ENCODE results near the gene FUT8. TPM values are rescaled to one million over a fixed set of nuclear protein-coding genes. Genes with fewer than 3 reads are reported as not detected.
A peak's percentile ranks its signal among the peaks of the same experiment; 100 is the strongest.

Gene FUT8
- total RNA-seq, 2 experiments from 2014 or later, result 58.6 to 65.6 TPM

DNA sequence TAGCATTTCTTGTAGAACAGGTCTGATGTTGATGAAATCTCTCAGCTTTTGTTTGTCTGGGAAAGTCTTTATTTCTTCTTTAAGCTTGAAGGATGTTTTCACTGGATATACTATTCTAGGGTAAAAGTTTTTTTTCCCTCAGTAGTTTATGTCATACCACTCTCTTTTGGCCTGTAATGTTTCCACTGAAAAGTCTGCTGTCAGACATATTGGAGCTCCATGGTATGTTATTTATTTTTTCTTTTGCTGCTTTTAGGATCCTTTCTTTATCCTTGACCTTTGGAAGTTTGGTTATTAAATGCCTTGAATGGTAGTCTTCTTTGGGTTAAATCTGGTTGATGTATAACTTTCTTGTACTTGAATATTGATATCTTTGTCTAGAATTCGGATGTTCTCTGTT is 306.1 kb downstream of the FUT8 start:
- no peaks in the 10 kb centered on the region for H3K27me3 Mint-ChIP-seq
- no peak overlapping the region for H3K27ac Mint-ChIP-seq
- peaks cover 66% of the 10 kb centered on the region for H3K36me3 Mint-ChIP-seq
- peaks cover 20% of the 10 kb centered on the region for H3K4me1 Mint-ChIP-seq
- DNase-seq, result no peak
- H3K9me3 Mint-ChIP-seq, result peaks cover 39% of the 10 kb centered on the region
- H3K4me3 Mint-ChIP-seq, result no peak overlapping the region

DNA sequence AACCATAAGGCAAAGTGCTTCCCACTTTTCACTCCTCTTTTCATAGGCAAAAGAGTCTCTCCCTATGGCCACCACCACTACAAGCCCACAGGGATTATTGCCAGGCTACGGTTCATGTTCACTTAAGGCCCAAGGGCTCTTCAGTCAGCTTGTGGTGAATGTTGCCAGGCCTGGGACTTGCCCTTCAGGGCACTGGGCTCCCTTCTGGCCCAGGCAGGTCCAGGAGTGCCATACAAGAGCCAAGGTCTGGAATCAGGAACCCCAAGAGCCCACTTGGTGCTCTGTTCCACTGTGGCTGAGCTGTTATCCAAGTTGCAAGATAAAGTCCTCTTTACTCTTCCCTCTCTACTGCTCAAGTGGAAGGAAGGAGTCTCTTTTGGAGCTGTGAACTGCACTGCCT is 307.6 kb downstream of the FUT8 start:
- H3K4me1 Mint-ChIP-seq, result peaks cover 20% of the 10 kb centered on the region
- DNase-seq, result no peak
- peaks cover 28% of the 10 kb centered on the region for H3K9me3 Mint-ChIP-seq
- no peak overlapping the region for H3K4me3 Mint-ChIP-seq
- no peaks in the 10 kb centered on the region for H3K27me3 Mint-ChIP-seq
- no peak overlapping the region for H3K27ac Mint-ChIP-seq
- peaks cover 64% of the 10 kb centered on the region for H3K36me3 Mint-ChIP-seq

DNA sequence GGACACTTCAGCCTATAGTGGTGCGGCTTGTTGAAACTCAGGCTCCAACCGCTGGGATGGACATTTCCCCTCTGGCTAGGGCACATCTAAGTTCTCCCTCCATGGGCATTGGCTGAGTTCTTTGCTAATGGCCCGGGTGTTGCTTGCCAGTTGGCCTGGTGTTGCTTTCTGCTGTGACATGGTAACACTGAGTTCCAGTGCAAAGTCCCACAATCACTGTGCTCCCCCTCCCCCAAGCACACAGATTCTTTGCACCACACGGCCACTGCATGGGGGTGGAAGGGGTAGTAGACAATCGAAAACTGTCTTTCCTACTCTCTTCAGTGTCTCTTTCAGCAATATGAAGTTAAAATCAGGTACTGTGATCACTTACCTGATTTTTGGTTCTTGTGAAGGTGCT is 308.2 kb downstream of the FUT8 start:
- H3K27ac Mint-ChIP-seq, result no peak overlapping the region
- no peak for DNase-seq
- H3K27me3 Mint-ChIP-seq, result no peaks in the 10 kb centered on the region
- H3K4me3 Mint-ChIP-seq, result no peak overlapping the region
- H3K36me3 Mint-ChIP-seq, result peaks cover 62% of the 10 kb centered on the region
- peaks cover 23% of the 10 kb centered on the region for H3K9me3 Mint-ChIP-seq
- H3K4me1 Mint-ChIP-seq, result peaks cover 18% of the 10 kb centered on the region

DNA sequence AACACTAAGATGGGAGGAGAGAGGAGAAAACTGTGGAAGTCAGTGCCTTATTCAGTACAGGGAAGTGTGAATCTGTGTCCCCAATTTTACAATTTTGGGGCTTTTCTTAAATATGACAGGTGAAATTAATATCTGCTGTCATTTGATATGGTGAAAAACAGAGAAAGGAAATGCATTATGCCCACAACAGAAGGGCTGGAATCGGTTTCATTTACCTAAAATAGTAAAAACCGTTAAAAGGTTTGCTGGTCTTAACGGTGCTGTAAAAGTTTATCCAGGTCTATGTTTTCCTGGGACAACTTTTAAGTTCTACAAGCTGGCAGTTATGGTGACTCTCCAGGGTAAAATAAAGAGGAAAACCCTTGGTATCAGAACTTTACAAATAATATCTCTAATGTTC is 310.8 kb downstream of the FUT8 start:
- Mint-ChIP-seq H3K36me3 (peaks cover 71% of the 10 kb centered on the region), H3K27me3 (no peaks in the 10 kb centered on the region), H3K4me1 (peaks cover 18% of the 10 kb centered on the region), H3K9me3 (peaks cover 21% of the 10 kb centered on the region), H3K27ac (peak overlapping the region; percentile 16), H3K4me3 (peak overlapping the region; percentile 49)
- DNase-seq, result no peak

DNA sequence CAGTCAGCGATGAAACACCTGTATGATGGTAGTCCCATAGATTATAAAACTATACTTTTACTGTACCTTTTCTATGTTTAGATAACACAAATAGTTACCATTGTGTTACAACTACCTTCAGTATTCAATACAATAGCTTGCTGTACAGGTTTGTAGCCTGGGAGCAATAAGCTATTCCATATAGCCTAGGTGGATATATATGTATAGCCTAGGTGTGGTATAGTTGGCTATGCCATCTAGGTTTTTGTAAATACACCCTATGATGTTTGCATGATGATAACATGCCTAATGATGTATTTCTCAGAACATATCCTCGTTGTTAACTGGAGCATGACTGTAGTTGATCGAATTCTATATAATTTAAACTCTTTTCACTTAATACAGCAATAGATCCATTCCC is 316.1 kb downstream of the FUT8 start:
- Mint-ChIP-seq H3K4me1 (peaks cover 14% of the 10 kb centered on the region), H3K4me3 (no peak overlapping the region), H3K36me3 (peaks cover 53% of the 10 kb centered on the region), H3K27me3 (no peaks in the 10 kb centered on the region), H3K27ac (no peak overlapping the region), H3K9me3 (peaks cover 10% of the 10 kb centered on the region)
- no peak for DNase-seq

DNA sequence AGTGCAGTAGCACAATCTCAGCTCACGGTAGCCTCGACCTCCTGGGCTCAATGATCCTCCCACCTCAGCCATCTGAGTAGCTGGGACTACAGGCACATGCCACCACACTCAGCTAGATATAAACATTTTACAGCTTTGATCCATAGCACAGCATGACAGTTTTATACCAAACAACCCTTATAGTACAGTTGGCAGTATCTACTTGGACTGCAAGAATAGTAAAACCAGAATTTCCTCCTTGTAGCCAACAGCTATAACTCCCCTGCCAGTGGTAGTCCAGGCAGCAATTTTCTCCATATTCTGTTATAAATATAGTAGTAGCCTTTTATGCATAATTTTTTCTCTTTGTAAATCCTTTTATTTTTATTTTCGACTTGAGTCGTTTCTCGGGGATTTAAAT is 317.0 kb downstream of the FUT8 start:
- Mint-ChIP-seq H3K27me3 (no peaks in the 10 kb centered on the region), H3K4me3 (no peak overlapping the region), H3K36me3 (peaks cover 51% of the 10 kb centered on the region), H3K27ac (no peak overlapping the region), H3K4me1 (peaks cover 11% of the 10 kb centered on the region), H3K9me3 (peaks cover 10% of the 10 kb centered on the region)
- no peak for DNase-seq

DNA sequence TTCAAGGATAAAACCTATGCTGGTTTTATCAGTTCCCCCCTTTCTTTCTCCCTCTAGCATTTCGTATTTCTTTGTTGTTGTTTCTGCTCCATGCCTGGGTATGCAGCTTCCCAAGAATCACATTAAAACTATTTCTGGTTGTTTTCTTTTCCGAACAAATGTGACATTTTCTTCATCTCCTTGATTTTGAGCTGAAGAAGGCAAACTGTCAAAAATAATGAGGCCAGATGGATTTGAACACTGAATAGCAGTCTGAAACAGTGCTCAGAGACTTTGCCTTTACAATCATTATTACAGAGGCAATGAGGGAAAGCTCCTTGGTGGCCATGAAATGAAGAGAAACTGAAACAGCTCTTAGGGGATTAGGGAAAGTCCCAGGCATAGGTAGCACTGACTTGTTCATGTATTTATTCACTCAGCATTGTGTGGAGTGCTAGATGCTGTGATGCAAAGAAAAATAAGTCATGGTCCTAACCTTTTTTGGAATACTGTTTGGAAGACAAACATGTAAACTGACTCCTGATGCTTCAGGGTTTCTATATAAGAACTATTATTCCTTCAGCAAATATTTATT is 319.5 kb downstream of the FUT8 start:
- no peak for DNase-seq
- Mint-ChIP-seq H3K4me1 (peaks cover 11% of the 10 kb centered on the region), H3K27me3 (no peaks in the 10 kb centered on the region), H3K27ac (peak overlapping the region; percentile 82), H3K36me3 (peaks cover 47% of the 10 kb centered on the region), H3K9me3 (peaks cover 6% of the 10 kb centered on the region), H3K4me3 (no peak overlapping the region)

DNA sequence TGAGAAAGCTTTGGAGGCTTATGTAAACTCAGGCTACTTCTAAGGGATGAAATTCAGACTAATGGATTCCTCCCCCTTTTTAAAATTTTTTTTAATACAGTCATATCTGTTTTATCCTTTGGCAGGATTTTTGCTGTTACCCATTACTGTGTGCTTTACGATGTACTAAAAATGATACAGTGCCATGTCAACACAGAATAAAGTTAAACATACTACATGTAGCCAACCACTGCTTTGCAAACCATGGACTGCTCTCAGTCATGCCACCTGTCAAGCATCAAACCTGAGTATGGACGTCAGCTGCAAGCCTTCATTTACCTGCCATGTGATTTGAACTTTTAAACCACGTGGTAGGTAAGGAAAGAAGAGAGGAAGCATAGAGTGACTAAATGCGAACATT is 325.8 kb downstream of the FUT8 start:
- Mint-ChIP-seq H3K27ac (no peak overlapping the region), H3K27me3 (no peaks in the 10 kb centered on the region), H3K4me3 (no peak overlapping the region)

DNA sequence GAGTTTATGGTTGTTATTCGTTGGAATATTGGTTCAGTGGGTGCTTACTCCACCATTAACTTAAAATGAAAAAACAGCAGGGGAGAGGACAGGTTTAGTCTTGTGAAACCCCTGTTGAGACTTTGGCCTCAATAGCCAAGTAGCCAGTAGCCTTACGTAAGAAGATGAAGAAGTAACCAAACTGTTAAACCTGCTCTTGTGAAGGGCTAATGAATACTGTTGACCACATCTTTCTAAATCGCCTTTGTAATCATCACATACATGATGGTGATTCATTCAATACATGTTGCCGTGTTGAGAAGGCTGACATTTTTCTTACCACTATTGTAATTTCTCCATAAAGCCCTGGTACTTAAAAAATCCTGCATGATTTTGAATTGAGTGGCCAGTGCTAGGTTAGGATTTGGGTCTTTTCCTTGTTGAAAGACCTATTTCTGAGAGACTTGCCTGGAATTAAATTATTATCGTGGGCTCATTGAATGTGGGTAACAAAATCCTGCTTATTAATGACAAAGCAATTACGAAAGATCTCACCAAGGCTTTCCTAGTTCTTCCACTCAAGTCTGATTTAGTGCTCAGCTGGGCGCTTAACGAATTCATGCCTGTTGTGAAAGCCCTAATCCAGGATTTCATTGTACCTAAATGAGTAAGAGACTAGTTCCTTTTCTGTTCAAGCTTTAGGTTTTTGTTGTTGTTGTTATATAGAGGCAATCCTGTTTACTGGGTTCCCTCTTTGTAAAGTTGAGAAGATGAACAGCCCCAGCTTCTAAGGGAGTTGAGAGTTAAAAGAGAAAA is 333.1 kb downstream of the FUT8 start:
- no peak for DNase-seq
- Mint-ChIP-seq H3K27ac (no peak overlapping the region), H3K4me1 (peaks cover 11% of the 10 kb centered on the region), H3K36me3 (peaks cover 29% of the 10 kb centered on the region), H3K9me3 (no peaks in the 10 kb centered on the region), H3K27me3 (no peaks in the 10 kb centered on the region), H3K4me3 (no peak overlapping the region)

More for the DNA sequence above, 325.8 kb downstream of the FUT8 start:
- DNase-seq, result no peak
- Mint-ChIP-seq H3K36me3 (peaks cover 39% of the 10 kb centered on the region), H3K4me1 (no peaks in the 10 kb centered on the region), H3K9me3 (no peaks in the 10 kb centered on the region)

DNA sequence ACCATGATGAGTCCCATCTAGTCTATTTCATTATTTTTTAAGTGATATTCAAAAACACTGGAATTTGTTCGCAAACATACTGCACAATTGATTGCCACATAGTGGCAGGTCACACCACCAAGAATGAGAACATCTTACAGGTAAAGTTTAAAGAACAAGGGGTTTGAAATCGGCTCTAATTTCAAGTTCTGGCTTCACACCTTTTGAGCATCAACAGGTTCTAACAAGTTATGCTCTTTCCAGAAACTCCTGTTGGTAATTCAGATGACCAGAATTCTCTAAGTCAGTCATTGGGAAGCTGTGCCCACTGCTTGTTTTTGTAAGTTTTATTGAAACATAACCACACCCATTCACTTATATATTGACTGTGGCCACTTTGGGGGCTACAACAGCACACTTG is 336.3 kb downstream of the FUT8 start:
- no peaks in the 10 kb centered on the region for H3K9me3 Mint-ChIP-seq
- no peak for DNase-seq
- H3K27ac Mint-ChIP-seq, result no peak overlapping the region
- peaks cover 19% of the 10 kb centered on the region for H3K4me1 Mint-ChIP-seq
- no peaks in the 10 kb centered on the region for H3K27me3 Mint-ChIP-seq
- H3K36me3 Mint-ChIP-seq, result peaks cover 18% of the 10 kb centered on the region
- no peak overlapping the region for H3K4me3 Mint-ChIP-seq

DNA sequence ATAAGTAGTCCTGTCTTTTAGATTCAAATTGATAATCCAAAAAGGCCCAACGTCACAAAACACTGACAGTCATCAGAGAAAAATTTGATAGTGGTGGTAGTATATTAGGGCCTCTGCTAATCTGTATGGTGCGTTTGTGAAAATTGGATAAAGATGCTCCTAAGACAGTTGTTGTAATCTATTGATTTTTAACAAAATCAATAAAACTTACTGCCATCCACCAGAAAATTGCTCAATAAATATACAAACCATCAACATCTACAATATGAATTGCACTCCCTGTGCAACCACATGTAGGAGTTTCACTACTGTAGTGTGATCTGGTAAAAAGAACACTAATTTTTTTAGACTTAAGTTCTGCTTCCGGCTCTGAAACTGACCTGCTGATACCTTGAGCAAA is 336.8 kb downstream of the FUT8 start:
- H3K36me3 Mint-ChIP-seq, result peaks cover 18% of the 10 kb centered on the region
- H3K4me1 Mint-ChIP-seq, result peaks cover 19% of the 10 kb centered on the region
- no peaks in the 10 kb centered on the region for H3K9me3 Mint-ChIP-seq
- H3K27ac Mint-ChIP-seq, result no peak overlapping the region
- no peak for DNase-seq
- H3K4me3 Mint-ChIP-seq, result no peak overlapping the region
- H3K27me3 Mint-ChIP-seq, result no peaks in the 10 kb centered on the region

DNA sequence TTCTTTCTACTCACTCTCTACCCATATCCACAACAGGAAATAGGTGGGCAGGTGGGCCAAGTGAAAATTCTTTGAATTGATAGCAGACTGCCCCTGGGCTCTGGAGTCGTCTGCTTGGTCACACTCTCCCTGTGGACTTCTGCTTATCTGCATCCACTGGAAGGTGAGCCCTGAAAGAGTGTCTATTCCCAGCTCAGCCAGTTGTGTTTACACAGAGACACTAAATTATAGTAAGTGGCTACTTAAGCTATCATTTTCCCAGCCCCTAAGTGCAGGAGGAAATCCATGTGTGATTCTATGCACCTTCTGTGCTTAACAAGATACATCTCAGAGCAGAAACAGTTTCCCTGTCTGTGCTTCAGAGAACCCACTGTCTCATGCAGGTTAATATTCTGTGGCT is 338.4 kb downstream of the FUT8 start:
- no peak for DNase-seq
- H3K4me1 Mint-ChIP-seq, result peaks cover 19% of the 10 kb centered on the region
- H3K27ac Mint-ChIP-seq, result no peak overlapping the region
- no peaks in the 10 kb centered on the region for H3K27me3 Mint-ChIP-seq
- peaks cover 15% of the 10 kb centered on the region for H3K36me3 Mint-ChIP-seq
- no peak overlapping the region for H3K4me3 Mint-ChIP-seq
- H3K9me3 Mint-ChIP-seq, result no peaks in the 10 kb centered on the region

DNA sequence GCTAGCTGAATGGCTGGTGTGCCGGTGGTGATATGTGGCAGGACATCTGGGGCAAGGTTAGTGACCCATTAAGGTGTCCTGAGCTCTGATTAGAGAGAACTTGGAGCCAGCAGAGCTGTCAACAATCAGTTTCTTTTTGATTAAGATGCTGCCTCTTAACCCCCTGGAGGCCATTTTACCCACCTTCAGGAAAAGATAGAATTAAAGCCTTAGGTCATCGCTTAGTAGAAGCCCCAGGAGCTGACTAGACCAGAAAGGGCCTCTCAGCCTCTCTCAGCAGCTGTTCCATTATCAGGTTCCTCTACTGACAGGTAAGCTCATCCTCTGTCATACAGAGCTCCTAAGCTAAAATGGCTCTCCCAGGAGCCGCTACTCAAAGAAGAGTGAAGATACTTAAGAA is 339.0 kb downstream of the FUT8 start:
- H3K27ac Mint-ChIP-seq, result peak overlapping the region; percentile 59
- no peaks in the 10 kb centered on the region for H3K9me3 Mint-ChIP-seq
- no peak overlapping the region for H3K4me3 Mint-ChIP-seq
- DNase-seq, result no peak
- peaks cover 19% of the 10 kb centered on the region for H3K4me1 Mint-ChIP-seq
- H3K27me3 Mint-ChIP-seq, result no peaks in the 10 kb centered on the region
- peaks cover 11% of the 10 kb centered on the region for H3K36me3 Mint-ChIP-seq

DNA sequence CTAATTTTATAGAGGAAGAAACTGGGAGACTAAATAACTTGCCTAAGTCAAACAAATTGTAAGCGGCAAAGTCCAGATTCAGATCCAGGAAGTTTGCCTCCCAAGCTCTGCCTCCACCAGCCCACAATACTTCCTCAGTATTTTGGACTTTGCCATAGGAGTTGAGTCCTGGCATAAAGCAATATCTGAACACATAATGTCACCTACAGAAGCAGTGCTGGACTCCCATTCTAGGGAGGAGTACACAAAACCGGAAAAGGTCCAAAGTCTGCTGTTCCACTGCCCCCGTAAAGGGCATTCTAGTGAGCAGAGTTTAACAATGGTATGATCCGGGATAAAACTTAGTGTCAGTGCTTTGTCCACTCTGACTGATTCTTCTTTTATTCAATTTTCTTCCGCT is 340.5 kb downstream of the FUT8 start:
- H3K4me3 Mint-ChIP-seq, result no peak overlapping the region
- H3K9me3 Mint-ChIP-seq, result no peaks in the 10 kb centered on the region
- no peaks in the 10 kb centered on the region for H3K27me3 Mint-ChIP-seq
- H3K36me3 Mint-ChIP-seq, result peaks cover 2% of the 10 kb centered on the region
- H3K4me1 Mint-ChIP-seq, result peaks cover 19% of the 10 kb centered on the region
- no peak for DNase-seq
- no peak overlapping the region for H3K27ac Mint-ChIP-seq

DNA sequence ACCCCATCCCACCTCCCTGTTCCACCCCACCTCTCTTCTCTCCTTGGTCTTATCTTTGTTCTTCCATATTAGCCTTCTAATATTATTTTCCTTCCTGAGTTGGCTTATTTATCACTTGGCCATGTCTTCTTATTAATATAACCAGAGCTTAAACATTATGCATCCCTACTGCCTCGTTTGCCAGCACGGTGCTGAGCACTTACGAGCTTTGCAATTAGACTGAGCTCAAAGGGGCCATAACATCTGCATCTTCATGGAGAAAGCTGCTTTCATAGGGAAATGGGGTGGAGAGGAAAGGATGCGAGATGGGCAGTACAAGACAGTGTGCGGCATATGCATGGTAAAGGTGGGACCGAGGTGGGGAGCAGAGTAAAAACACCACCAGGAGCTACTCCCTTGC is 342.8 kb downstream of the FUT8 start:
- Mint-ChIP-seq H3K9me3 (peaks cover 2% of the 10 kb centered on the region), H3K4me3 (no peak overlapping the region), H3K27ac (no peak overlapping the region), H3K36me3 (peaks cover 5% of the 10 kb centered on the region), H3K4me1 (peaks cover 10% of the 10 kb centered on the region), H3K27me3 (no peaks in the 10 kb centered on the region)
- no peak for DNase-seq

DNA sequence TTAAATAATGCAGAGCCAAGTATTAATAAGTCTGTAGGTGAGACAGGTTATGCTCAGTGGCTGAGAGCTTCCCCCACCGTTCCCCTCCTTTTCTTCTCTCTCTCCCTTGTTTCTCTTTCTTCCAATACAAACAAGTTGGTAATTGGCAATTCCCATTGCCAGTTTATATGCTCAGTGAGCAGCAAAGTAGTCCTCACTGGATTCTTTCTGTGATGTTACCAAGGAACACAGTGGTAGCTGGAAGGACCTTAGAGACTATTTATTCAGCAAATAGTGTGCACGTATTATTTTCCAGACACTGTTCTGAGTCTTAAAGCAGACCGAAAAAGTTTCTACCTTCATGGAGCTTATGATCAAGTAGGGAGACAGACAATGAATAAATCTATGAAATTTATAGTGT is 344.4 kb downstream of the FUT8 start:
- H3K4me1 Mint-ChIP-seq, result no peaks in the 10 kb centered on the region
- no peaks in the 10 kb centered on the region for H3K27me3 Mint-ChIP-seq
- no peak overlapping the region for H3K27ac Mint-ChIP-seq
- peaks cover 5% of the 10 kb centered on the region for H3K36me3 Mint-ChIP-seq
- no peak for DNase-seq
- peaks cover 4% of the 10 kb centered on the region for H3K9me3 Mint-ChIP-seq
- no peak overlapping the region for H3K4me3 Mint-ChIP-seq

All from activated naive CD8-positive, alpha-beta T cell treated with anti-CD3 and anti-CD28 coated beads for 36 hours (primary cell).